Trophoblast cell (in vitro differentiated cells and primary cell): ENCODE data around the gene SUCLG2.

ENCODE experiments used
- DNase-seq, 2 donors: peaks; one replicate each; pipeline ENCODE4 v3.0.0-alpha.2; 2016
- H2AFZ ChIP-seq: 2 replicates; pipeline ENCODE4 v1.6.1; 2013; ENCODE audit warnings: low read length, moderate library complexity, mild to moderate bottlenecking; ENCODE audit not compliant: insufficient read depth, poor library complexity
- H2AK5ac ChIP-seq: 2 replicates; pipeline ENCODE4 v1.6.1; 2013; ENCODE audit warnings: mild to moderate bottlenecking, low read length
- H2BK120ac ChIP-seq: 2 replicates; pipeline ENCODE4 v1.6.1; 2013; ENCODE audit warnings: low read length, mild to moderate bottlenecking, moderate library complexity; ENCODE audit not compliant: insufficient read depth, poor library complexity
- H2BK12ac ChIP-seq: 2 replicates; pipeline ENCODE4 v1.6.1; 2013; ENCODE audit warnings: mild to moderate bottlenecking, low read length, moderate library complexity
- H2BK5ac ChIP-seq: 2 replicates; pipeline ENCODE4 v1.6.1; 2013; ENCODE audit warnings: low read length, low read depth, moderate library complexity, mild to moderate bottlenecking; ENCODE audit not compliant: poor library complexity
- H3K14ac ChIP-seq: 2 replicates; pipeline ENCODE4 v1.6.1; 2013; ENCODE audit warnings: mild to moderate bottlenecking, low read length
- H3K18ac ChIP-seq: 2 replicates; pipeline ENCODE4 v1.6.1; 2013; ENCODE audit warnings: mild to moderate bottlenecking, low read length
- H3K23ac ChIP-seq: 2 replicates; pipeline ENCODE4 v1.6.1; 2013; ENCODE audit warnings: low read length
- H3K27ac ChIP-seq: 2 replicates; pipeline ENCODE4 v1.5.1; 2013; ENCODE audit warnings: low read depth, mild to moderate bottlenecking, inconsistent platforms, low read length, moderate library complexity
- H3K27me3 ChIP-seq: 2 replicates; pipeline ENCODE4 v1.6.1; 2013; ENCODE audit warnings: inconsistent platforms, mild to moderate bottlenecking, low read length, moderate library complexity; ENCODE audit not compliant: insufficient read depth
- H3K36me3 ChIP-seq, 2 experiments: 1 replicate in 1 of 2; 2 replicates in 1 of 2; pipeline ENCODE4 v1.6.1; 2013; ENCODE audit warnings: low read length in 2 of 2, mild to moderate bottlenecking in 2 of 2, moderate library complexity in 1 of 2; ENCODE audit not compliant: insufficient read depth in 2 of 2, control insufficient read depth in 1 of 2
- H3K4ac ChIP-seq: 2 replicates; pipeline ENCODE4 v1.6.1; 2013; ENCODE audit warnings: low read depth, mild to moderate bottlenecking, low read length, moderate library complexity
- H3K4me1 ChIP-seq, 2 experiments: 1 replicate in 1 of 2; 2 replicates in 1 of 2; pipeline ENCODE4 v1.6.1; 2013; ENCODE audit warnings: low read length in 2 of 2, mild to moderate bottlenecking in 2 of 2, moderate library complexity in 1 of 2; ENCODE audit not compliant: insufficient read depth in 2 of 2, control insufficient read depth in 1 of 2
- H3K4me2 ChIP-seq: 2 replicates; pipeline ENCODE4 v1.6.1; 2013; ENCODE audit warnings: inconsistent platforms, mild to moderate bottlenecking, low read length, moderate library complexity
- H3K4me3 ChIP-seq: 2 replicates; pipeline ENCODE4 v1.5.1; 2013; ENCODE audit warnings: mild to moderate bottlenecking, low read depth, low read length, inconsistent platforms
- H3K79me1 ChIP-seq: one replicate; pipeline ENCODE4 v1.6.1; 2013; ENCODE audit warnings: low read length
- H3K79me2 ChIP-seq: 2 replicates; pipeline ENCODE4 v1.6.1; 2013; ENCODE audit warnings: low read length, mild to moderate bottlenecking; ENCODE audit not compliant: control insufficient read depth, insufficient read depth, poor library complexity
- H3K9ac ChIP-seq: 2 replicates; pipeline ENCODE4 v1.6.1; 2013; ENCODE audit warnings: mild to moderate bottlenecking, low read length
- H3K9me3 ChIP-seq: 2 replicates; pipeline ENCODE4 v1.6.1; 2013; ENCODE audit warnings: low read depth, mild to moderate bottlenecking, control low read depth, inconsistent platforms, low read length; ENCODE audit not compliant: insufficient read depth
- H4K12ac ChIP-seq: 2 replicates; pipeline ENCODE4 v1.6.1; 2013; ENCODE audit warnings: low read depth, mild to moderate bottlenecking, low read length, moderate library complexity
- H4K8ac ChIP-seq: 2 replicates; pipeline ENCODE4 v1.6.1; 2013; ENCODE audit warnings: low read depth, mild to moderate bottlenecking, low read length, moderate library complexity
- H4K91ac ChIP-seq: one replicate; pipeline ENCODE4 v1.6.1; 2013; ENCODE audit warnings: low read depth, mild to moderate bottlenecking, low read length, moderate library complexity
- WGBS: extraction: QIAGEN DNeasy Blood & Tissue Kit; methylation state at CpG from one replicate; pipeline ENCODE4 v1.1.7; 2013; ENCODE audit warnings: missing lambda C conversion rate; ENCODE audit not compliant: insufficient read length, insufficient coverage; ENCODE audit errors: extremely low coverage; 5-methylcytosine and 5-hydroxymethylcytosine counted together

SUCLG2 gene

DNA sequence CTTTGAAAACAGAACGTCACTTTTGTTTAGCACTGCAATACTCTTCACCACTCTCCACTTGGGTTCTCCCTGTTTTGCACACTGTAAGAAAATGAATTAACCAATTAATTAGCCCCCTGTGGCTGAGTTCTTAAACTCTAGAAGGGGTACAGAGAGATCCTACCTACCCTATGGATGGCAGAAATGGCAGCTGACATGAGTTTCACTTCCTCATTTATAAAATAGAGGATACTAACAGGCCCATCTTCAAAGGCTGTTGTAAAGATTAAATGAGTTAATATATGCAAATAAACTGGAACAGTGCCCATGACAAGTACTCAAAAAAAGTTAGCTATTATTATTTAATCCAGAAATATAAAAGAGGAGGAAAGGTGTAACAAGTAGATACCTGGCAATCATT is 36.9 kb downstream of the SUCLG2 start:
- Histone ChIP-seq H3K4me3 (no peak overlapping the region), H3K36me3 (no peaks in the 10 kb centered on the region), H2BK5ac (no peak overlapping the region), H3K79me1 (no peaks in the 10 kb centered on the region), H3K18ac (no peak overlapping the region), H3K9ac (no peak overlapping the region), H2BK12ac (no peak overlapping the region), H4K8ac (no peak overlapping the region), H3K27ac (no peak overlapping the region), H3K79me2 (no peaks in the 10 kb centered on the region), H3K4me2 (no peak overlapping the region), H3K27me3 (no peaks in the 10 kb centered on the region), H3K4ac (no peak overlapping the region), H2AK5ac (no peak overlapping the region), H3K4me1 (no peaks in the 10 kb centered on the region), H4K91ac (no peak overlapping the region), H4K12ac (no peak overlapping the region), H2BK120ac (no peak overlapping the region), H3K14ac (no peak overlapping the region), H2AFZ (no peak overlapping the region), H3K9me3 (no peaks in the 10 kb centered on the region), H3K23ac (no peak overlapping the region)
- WGBS, result no CpG with 5 or more reads among the region's 1 CpG
- DNase-seq, result no peak

- Histone ChIP-seq H3K27me3 (no peaks in the 10 kb centered on the region), H2BK120ac (no peak overlapping the region), H3K14ac (no peak overlapping the region), H3K36me3 (no peaks in the 10 kb centered on the region), H2BK5ac (no peak overlapping the region), H3K9ac (no peak overlapping the region), H3K79me2 (no peaks in the 10 kb centered on the region), H4K91ac (no peak overlapping the region), H2AFZ (no peak overlapping the region), H3K9me3 (no peaks in the 10 kb centered on the region), H2BK12ac (no peak overlapping the region), H3K79me1 (no peaks in the 10 kb centered on the region), H3K27ac (no peak overlapping the region), H2AK5ac (no peak overlapping the region), H3K18ac (no peak overlapping the region), H4K12ac (no peak overlapping the region), H3K4me2 (no peak overlapping the region), H4K8ac (no peak overlapping the region), H3K23ac (no peak overlapping the region), H3K4me1 (no peaks in the 10 kb centered on the region), H3K4ac (no peak overlapping the region), H3K4me3 (no peak overlapping the region)
- DNase-seq, result no peak
- no CpG with 5 or more reads among the region's 2 CpGs for whole genome bisulfite sequencing
Observed at GRCh38 chr3:67616046-67616445, 38.4 kb downstream of the SUCLG2 start.

DNA sequence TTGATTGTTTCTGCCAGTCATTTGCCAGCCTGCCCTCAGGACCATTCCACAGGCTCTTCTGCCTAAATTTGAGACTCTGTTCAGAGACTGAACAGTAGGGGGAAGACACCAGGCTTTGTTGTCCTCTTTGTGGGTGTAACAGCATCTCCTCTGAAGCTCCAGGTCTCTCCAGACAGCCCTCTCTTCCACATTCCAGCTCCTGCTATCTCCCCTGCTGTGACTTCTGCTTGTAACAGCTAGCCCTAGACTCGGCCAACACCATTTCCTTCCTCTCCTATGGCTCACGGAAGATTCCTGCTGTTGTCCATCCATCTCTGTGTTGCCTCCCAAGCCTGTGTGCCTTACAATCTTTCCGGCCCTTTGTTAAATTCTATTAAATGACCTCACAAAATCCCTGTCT is 40.2 kb downstream of the SUCLG2 start:
- H3K14ac ChIP-seq, result no peak overlapping the region
- H3K4ac ChIP-seq, result no peak overlapping the region

DNA sequence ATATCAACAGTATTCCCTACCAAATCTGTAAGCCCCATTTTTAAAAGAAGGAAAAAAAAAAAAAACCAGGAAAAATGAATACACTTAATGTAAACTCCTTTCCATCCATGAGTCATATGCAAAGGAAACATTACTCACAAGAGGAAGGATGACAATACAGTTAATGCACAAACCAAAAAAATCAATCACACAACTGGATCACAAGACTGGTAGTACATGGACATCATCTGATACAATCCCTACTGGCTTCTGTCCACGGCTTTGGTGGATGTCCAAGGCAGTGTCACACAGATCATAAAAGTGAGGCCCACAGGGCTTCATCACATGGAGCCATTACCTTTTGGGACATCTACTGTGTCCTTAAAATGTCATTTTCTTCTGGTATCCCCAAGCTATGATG is 44.0 kb downstream of the SUCLG2 start:
- H3K18ac ChIP-seq, result no peak overlapping the region
- H3K9ac ChIP-seq, result no peak overlapping the region
- H3K36me3 ChIP-seq, result peaks cover 3 to 6% of the 10 kb centered on the region in 2 experiments
- no peak overlapping the region for H2AK5ac ChIP-seq
- no peaks in the 10 kb centered on the region for H3K9me3 ChIP-seq
- H3K4ac ChIP-seq, result no peak overlapping the region
- no peak overlapping the region for H2BK5ac ChIP-seq
- no peaks in the 10 kb centered on the region for H3K79me2 ChIP-seq
- no peak overlapping the region for H3K14ac ChIP-seq
- H2BK120ac ChIP-seq, result no peak overlapping the region
- DNase-seq, result no peak
- H2AFZ ChIP-seq, result no peak overlapping the region
- H3K4me3 ChIP-seq, result no peak overlapping the region
- H3K23ac ChIP-seq, result no peak overlapping the region
- H4K91ac ChIP-seq, result no peak overlapping the region
- H3K79me1 ChIP-seq, result no peaks in the 10 kb centered on the region
- no peaks in the 10 kb centered on the region for H3K4me1 ChIP-seq
- no peak overlapping the region for H4K8ac ChIP-seq
- no peak overlapping the region for H2BK12ac ChIP-seq
- no peak overlapping the region for H3K4me2 ChIP-seq
- H3K27ac ChIP-seq, result no peak overlapping the region
- WGBS, result no CpG with 5 or more reads among the region's 1 CpG
- H4K12ac ChIP-seq, result no peak overlapping the region
- H3K27me3 ChIP-seq, result no peaks in the 10 kb centered on the region

More for the DNA sequence above, 40.2 kb downstream of the SUCLG2 start:
- H4K8ac ChIP-seq, result no peak overlapping the region
- H3K9me3 ChIP-seq, result no peaks in the 10 kb centered on the region
- H3K79me2 ChIP-seq, result no peaks in the 10 kb centered on the region
- H3K27me3 ChIP-seq, result no peaks in the 10 kb centered on the region
- no CpG with 5 or more reads among the region's 3 CpGs for WGBS
- H2BK120ac ChIP-seq, result no peak overlapping the region
- H2AK5ac ChIP-seq, result no peak overlapping the region
- no peak overlapping the region for H2BK12ac ChIP-seq
- H2AFZ ChIP-seq, result no peak overlapping the region
- no peak overlapping the region for H3K18ac ChIP-seq
- H3K4me3 ChIP-seq, result no peak overlapping the region
- no peak overlapping the region for H3K9ac ChIP-seq
- H3K4me1 ChIP-seq, result no peaks in the 10 kb centered on the region
- H3K36me3 ChIP-seq, result no peaks in the 10 kb centered on the region
- H3K27ac ChIP-seq, result no peak overlapping the region
- H4K91ac ChIP-seq, result no peak overlapping the region
- no peak for DNase-seq
- H3K23ac ChIP-seq, result no peak overlapping the region
- H3K4me2 ChIP-seq, result no peak overlapping the region
- no peak overlapping the region for H4K12ac ChIP-seq
- H3K79me1 ChIP-seq, result no peaks in the 10 kb centered on the region
- H2BK5ac ChIP-seq, result no peak overlapping the region
